ENCODE measurements around the gene WSCD1.

DNA sequence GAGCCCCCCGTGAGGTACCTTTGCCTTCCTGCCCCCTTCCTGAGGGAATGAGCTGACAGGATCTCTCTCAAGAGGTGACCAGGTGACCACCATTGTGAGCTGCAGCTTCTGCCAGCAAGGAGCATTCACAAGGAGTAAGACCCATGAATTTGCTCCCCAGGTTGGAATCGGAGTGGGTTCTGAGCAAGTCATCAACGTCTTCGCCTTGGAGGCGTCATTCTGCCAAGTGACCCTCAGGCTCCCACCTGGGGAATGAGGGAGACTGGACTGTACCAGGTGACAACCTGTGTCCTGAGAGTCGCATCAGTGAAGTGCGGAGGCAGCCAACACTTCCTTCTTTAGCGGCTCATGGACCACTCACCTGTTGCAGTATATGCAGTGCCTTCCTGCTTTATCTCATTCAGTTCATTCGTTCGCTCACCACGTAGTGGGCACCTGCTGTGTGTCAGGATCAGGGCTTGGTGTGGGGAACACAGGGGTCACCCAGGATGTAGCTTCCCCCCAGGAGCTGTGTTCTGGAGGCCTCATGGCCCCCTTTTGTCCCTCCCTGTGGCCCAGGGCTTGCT lies 22.8 kb downstream of the WSCD1 start:
- TF ChIP-seq EZH2 (IDR thresholded peaks at IDR 0.05; ENCODE audit: borderline replicate concordance, insufficient read depth, low read depth, low read length, poor library complexity, severe bottlenecking): no peak
- TF ChIP-seq, protein P1, sequence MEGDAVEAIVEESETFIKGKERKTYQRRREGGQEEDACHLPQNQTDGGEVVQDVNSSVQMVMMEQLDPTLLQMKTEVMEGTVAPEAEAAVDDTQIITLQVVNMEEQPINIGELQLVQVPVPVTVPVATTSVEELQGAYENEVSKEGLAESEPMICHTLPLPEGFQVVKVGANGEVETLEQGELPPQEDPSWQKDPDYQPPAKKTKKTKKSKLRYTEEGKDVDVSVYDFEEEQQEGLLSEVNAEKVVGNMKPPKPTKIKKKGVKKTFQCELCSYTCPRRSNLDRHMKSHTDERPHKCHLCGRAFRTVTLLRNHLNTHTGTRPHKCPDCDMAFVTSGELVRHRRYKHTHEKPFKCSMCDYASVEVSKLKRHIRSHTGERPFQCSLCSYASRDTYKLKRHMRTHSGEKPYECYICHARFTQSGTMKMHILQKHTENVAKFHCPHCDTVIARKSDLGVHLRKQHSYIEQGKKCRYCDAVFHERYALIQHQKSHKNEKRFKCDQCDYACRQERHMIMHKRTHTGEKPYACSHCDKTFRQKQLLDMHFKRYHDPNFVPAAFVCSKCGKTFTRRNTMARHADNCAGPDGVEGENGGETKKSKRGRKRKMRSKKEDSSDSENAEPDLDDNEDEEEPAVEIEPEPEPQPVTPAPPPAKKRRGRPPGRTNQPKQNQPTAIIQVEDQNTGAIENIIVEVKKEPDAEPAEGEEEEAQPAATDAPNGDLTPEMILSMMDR (IDR thresholded peaks at IDR 0.05): no peak
